Fibroblast of peridontal ligament (primary cell): ENCODE measurements around the gene PER3.
A peak's percentile ranks its signal among the peaks of the same experiment; 100 is the strongest.

Experiments used
- DNase-seq: peaks from one replicate; pipeline ENCODE4 v3.0.0-alpha.2; 2010; ENCODE audit errors: extremely low read depth

The PER3 gene

DNA sequence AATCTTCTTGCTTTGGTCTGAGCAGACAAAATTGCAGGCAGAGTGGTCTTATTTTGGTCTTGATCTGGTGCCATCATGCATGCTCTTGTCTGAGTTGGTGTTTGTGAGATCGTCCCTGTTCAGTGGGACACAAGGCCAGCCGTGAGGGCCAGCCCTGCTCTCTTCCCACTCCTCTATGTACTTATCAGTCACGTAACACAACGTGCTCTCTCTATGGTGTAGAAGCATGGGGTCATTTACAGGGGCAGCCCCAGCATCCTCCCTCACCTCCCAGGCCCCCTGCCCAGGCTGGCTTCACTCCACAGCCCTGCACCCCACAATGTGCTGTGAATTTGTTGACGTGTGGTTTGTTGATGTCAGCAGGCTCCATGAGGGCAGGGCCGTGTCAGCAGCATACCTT, 87.0 kb downstream of the PER3 start:
- DNase-seq: no peak

- no peak for DNase-seq
Measured at GRCh38 chr1:7873801-7874795, 90.0 kb downstream of the PER3 start.

DNA sequence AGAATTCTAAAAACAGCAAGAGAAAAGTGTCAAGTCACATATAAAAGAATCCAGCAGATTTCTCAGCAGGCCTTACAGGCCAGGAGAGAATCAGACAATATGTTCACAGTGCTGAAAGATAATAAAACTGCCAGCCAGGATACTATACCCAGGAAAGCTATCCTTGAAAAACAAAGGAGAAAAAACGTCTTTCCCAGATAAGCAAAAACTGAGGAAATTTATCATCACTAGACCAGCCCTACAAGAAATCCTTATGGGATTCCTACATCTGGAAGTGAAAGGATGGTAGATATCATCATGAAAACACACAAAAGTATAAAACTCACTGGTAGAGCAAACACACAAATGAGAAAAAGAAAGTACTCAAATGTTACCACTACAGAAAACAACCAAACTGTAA, 93.9 kb downstream of the PER3 start:
- DNase-seq: no peak

DNA sequence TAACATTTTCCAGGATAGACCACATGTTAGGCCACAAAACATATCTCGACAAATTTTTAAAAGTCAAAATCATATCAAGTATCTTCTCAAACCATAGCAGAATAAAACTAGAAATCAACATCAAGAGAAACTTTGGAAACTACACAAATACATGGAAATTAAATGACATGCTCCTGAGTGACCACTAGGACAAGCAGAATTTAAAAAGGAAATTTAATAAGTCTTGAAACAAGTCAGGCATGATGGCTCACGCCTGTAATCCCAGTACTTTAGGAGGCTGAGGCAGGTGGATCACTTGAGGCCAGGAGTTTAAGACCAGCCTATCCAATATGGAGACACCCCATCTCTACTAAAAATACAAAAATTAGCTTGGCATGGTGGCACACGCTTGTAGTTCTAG, 95.1 kb downstream of the PER3 start:
- DNase-seq: no peak

DNA sequence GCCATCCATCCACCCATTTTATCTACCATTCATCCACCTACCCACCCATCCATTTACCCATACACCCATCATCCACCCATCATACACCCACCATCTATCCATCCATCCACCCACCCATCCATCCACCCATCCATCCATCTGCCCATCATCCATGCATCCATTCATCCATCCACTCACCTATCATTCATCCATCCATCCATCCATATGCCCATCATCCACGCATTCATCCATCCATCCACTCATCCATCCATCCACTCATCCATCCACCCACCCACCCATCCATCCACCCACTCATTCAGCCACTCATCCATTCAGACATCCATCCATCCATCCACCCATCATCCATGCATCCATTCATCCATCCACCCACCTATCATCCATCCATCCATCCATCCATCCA, 100.7 kb downstream of the PER3 start:
- DNase-seq: no peak

- no peak for DNase-seq
Measured at GRCh38 chr1:7885513-7886404, 101.7 kb downstream of the PER3 start.

DNA sequence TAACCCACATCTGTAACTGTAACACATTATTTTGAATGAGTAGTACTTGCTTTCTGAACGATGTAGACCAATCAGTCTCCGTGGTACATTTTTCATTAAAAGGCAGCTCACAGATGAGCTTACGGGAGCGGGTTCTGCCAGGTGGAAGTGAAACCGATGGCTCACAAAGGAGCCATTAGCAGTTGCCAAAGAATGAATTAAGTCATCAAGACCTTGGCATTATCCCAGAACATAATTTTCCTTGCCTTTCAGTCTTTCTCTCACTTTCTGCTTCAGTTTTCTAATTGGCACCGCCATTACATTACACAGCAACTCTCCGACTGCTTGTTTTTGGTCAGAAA, 102.3 kb downstream of the PER3 start:
- no peak for DNase-seq

DNA sequence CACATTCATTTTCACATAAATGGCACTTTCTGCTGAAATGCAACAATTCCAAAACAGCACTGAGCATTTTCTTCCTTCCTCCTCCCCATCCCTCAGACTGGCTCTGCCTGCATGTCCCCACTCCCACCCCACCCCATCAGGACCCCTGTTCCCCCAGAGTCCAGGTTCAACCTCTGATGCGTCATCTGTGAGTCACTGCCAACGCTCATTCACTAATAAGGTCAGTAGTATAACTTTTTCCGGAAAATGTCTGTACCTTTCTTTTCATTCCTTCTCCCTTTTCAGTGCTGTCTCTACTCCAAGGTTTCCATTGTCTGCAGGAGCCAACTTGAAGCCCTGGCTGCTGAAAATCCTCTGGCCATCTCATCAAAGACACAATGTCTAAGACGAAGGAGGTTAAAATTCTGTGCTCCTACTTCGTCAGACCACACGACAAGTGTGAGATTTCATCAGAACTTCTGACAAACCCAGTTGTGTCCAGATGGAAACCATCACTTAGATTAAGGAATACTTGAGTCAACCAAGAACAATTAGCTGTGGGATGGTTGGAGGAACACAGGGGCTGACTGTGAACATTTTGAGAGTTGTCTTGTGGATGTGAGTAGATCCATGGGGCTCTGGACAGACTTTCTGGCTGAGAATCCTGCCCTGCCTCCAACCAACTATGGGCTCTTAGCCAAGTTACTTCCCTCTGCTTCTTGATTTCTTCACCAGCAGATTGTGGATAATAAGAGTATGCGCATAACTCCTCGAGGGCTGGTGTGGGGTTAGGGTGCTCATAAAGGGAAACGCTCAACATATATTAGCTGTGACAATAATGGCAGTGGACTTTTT, 104.4 kb downstream of the PER3 start:
- peak; percentile 72 for DNase-seq

DNA sequence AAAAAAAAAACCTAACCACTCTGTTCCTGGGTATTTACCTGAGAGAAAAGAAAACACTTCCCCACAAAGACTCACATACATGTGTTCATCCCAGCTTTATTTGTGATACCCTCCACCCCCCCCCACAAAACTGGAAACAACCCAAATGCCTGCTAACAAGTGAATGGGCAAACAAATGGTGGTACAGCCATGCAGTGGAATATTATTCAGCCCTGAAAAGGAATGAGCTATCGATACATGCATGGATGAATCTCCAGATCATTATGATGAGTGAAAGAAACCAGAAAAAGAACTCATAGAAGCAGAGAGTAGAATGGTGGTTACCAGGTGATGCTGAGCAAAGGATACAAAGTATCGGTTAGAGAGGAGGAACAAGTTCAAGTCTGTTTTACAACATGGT, 106.8 kb downstream of the PER3 start:
- no peak for DNase-seq

- DNase-seq: no peak
Measured at GRCh38 chr1:7891804-7892203, 107.7 kb downstream of the PER3 start.

GRCh38 chr1:7893529-7894180, 109.6 kb downstream of the PER3 start:
- DNase-seq: peak; percentile 95
